ENCODE data around the gene GPR4.
A peak's percentile ranks its signal among the peaks of the same experiment; 100 is the strongest.
"Not testable (repeated sequence)": the region's sequence is repeated elsewhere in the genome, so short reads cannot be mapped to it uniquely, and the experiment has no call there.

Gene GPR4

GRCh38 chr19:45601524-45602374, at the start of gene GPR4:
TSS of gene GPR4 (minus strand) at chr19:45602212. CDS start at chr19:45591866, 10,346 bp downstream.
- no peak for DNase-seq

DNA sequence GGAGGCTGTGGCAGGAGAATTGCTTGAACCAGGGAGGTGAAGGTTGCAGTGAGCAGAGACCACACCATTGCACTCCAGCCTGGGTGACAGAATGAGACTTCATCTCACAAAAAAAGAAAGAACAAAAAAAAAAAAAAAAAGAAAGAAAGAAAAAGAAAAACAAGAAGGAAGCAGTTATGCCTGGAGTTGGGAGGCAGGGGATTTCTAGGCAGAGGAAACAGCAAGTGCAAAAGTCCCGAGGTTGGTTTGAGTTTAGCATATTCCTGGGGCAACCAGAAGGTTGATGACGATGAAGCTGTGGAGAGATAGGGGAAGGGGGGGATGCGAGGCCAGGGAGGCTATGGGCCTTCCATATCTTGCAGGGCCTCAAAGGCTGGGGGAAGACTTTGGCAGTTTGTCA, 48.7 kb upstream of the GPR4 start:
- DNase-seq = no peak

DNA sequence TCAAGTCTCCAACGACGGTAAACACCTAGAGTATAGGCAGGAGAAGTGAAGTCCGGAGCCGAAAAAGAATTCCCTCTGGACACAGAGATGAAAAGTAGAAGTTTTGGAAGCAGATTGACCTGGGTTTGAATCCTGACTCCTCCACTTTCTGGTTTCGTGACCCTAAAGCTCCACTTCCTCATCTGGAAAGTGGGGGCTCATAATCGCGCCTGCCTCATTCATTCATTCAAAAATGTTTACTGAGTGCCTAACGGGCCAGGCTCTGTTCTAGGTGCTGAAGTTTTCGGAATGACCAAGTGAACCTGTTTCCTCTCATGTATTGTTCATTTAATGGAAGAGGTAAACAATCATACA, 44.3 kb upstream of the GPR4 start:
- no peak for DNase-seq

- DNase-seq = peak; percentile 63
Measured at GRCh38 chr19:45645631-45646344, 43.8 kb upstream of the GPR4 start.

- no peak for DNase-seq
Measured at GRCh38 chr19:45645068-45645630, 43.1 kb upstream of the GPR4 start.

DNA sequence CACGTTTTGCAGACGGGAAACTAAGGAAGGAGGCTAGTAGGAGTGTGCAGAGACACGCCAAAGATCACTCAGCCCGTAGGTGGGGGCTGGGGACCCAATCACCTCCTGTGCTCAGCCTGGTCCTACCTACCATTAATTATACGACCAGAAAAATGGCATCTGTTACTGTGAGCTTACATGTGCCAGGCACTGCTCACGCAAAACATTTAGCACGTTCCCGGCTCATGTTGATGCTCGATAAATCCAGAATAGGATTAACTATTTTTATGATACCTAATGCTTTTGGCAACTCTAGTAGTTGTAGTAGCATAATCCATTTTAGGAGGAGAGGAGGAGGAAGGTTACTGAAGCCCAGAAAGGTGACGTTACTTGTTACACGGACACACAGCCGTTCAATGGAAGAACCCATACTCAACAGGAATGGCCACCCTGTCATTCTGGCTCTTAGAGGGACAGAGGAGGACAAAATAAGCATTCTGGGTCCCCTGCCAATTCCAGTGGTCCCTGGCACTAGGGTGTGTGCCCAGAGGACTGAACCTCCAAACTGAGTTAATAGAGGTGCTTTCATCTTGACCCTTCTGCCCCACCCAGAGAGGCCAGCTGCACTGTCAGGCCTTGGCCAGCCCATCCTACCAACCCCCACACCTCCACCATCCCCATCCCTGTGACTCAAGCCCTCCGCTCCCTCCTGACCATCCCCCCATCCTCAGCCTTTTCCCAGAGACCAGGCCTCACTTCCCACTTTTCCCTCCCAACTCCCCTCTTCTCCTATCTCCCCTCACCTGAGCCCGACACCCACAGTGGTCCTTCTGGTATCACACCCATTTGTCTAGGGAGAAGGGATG, 42.1 kb upstream of the GPR4 start:
- DNase-seq = no peak

DNA sequence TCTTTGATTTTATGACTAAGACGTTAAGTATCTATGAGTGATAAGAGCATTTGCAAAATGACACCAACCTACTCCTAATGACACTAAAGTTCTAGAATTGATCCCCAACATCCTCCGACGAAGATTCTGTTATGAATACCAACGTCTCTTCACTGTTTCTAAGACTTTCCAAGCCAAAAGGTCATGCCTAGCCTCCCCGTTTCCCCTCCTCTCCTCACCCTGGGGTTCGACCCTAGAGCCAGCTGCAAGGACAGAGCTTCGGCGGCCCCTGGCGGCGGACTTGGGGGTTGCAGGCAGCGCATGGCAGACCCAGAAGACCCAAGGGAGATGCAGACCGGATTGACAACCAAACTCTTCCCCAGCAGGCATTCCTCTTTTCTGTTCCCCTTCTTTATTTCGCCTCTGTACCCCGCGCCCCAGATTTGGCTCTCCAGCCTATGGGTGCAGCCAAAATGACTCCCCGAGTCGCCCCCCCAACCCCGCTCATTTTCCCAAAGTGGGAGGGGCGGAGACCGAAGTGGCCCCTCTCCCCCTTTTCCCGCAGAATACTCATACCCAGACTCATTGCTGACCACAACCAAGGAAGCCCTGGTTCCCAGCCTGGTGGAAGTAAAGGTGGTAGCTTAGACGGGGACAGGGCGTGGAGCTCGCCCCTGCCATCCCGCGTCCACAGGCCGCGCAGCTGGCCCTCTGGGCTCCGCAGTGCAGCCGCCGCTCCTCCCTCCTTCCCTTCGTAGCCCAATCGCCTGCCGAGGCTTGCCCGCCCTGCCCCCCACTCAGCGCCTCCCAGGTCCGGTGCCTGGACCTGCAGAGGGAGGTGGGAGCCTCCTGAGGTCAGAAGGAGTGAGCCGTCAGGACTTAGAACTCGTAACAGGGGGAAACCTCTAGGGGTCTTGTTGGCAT, 41.3 kb upstream of the GPR4 start:
- DNase-seq = peak; percentile 83

DNA sequence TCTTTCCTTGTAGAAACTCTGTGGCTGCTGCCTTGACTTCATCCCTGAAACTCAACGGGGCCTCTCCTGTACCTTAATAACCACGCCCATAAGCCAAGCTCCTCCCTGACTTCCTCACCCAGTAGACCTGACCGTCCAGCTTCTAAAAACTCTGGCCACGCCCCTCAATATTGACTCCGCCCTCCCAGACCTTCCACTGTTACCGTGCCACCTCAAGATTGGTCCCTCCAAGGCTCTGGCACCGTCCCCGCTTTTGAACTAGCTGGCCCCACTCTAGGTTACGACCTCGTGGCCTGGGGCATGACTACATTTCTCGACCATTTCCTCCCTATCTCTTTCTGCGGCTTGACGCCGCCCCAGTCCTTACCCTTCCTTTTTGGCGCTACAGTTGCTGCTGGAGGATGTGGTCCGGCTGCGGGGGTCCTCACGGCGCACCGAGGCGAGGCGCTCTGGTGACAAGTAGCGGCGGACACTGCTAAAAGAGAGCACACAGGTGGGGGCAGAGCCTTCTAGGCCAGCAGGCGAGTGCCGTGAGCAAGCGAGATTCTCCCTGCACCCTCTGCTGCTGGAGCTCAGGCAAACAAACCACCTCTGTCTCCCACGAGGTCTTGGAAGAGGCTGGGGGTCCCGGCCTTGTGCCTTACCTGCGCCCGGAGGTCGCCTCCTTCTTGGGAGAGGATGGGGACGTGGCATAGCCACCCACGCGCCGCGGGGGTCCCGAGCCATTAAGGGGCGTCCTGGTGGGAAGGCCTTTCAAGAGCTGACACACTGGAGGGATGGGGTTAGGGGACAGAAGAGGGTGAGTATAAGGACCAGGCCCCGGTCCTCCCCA, 39.5 kb upstream of the GPR4 start:
- DNase-seq = peak; percentile 49

GRCh38 chr19:45640849-45641273, 38.8 kb upstream of the GPR4 start:
- DNase-seq = peak; percentile 4

GRCh38 chr19:45638930-45639729, 37.1 kb upstream of the GPR4 start, which contains the start of gene EML2:
TSS of gene EML2 (minus strand) at chr19:45639397. CDS start at chr19:45639376, 21 bp downstream.
- peak; percentile 50 for DNase-seq

- DNase-seq = no peak
Measured at GRCh38 chr19:45637890-45638667, 36.1 kb upstream of the GPR4 start.

GRCh38 chr19:45636902-45637301, 34.9 kb upstream of the GPR4 start:
- no peak for DNase-seq

DNA sequence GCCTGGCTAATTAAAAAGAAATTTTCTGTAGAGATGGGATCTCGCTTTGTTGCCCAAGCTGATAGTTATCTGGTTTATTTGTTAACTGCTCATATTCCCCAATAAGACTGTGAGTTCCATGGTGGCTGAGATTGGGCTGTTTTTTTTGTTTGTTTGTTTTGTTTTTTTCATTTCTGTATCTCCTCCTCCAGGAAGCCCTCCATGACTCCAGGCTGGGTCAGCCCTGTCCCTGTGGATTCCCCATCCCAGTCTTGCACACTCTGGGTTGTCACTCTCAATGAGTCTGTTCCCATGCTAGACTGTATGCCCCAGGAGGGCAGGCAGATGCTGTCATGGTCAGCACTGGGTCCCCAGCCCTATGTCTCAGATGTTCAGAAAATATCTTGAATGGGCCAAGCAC, 34.3 kb upstream of the GPR4 start:
- DNase-seq = no peak

GRCh38 chr19:45632468-45633196, 30.6 kb upstream of the GPR4 start:
- DNase-seq = no peak

DNA sequence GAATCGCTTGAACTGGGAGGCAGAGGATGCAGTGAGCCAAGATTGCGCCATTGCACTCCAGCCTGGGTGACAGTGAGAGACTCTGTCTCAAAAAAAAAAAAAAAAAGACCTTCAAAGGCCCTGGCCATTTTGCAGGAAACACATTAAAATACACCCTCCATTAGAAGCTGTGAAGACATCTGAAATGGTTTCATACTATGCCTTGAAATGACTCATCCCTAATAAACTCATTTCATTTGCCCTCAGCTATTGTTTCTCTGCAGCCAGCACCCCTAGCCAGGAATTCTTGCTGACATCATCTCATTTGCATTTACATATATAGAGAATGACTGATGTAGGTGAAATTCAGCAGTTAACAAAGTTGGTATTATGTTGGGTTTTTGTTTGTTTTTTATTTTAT, 28.5 kb upstream of the GPR4 start:
- DNase-seq = no peak

GRCh38 chr19:45629704-45630103, 27.7 kb upstream of the GPR4 start:
- DNase-seq = no peak

- DNase-seq = not testable (repeated sequence)
Measured at GRCh38 chr19:45628219-45628618, 26.2 kb upstream of the GPR4 start.

DNA sequence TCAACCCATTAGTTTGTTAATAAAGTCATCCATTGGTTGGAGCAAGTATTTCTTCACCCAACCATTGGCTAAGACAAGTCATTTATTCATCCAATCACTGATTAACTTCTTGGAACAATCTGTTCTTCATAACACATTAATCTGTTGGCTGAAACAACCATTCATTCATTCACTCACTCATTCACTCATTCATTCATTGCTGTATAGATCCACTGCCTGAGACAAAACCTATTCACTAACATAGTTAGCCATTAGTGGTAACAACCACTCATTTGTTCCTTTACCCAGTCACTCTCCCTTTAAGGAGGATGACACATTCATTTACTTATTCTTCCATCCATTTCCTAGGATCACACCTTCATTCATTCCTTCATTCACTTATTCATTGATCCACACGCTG, 22.0 kb upstream of the GPR4 start:
- no peak for DNase-seq

All from activated effector memory CD4-positive, alpha-beta T cell treated with Interleukin-2 at 50 U/mL for 16 hours (primary cell).